GM19468 (cell line): ENCODE results near the gene PYY.
"Not testable (repeated sequence)": the region's sequence is repeated elsewhere in the genome, so short reads cannot be mapped to it uniquely, and the experiment has no call there.

Source experiments
- ATAC-seq: cut with Tn5 transposase; IDR thresholded peaks from one replicate; pipeline ENCODE4 v1.9.1; 2021; ENCODE audit warnings: mild to moderate bottlenecking, moderate library complexity, moderate number of reproducible peaks; ENCODE audit not compliant: unreplicated experiment; ENCODE audit errors: extremely low read depth

Gene PYY

DNA sequence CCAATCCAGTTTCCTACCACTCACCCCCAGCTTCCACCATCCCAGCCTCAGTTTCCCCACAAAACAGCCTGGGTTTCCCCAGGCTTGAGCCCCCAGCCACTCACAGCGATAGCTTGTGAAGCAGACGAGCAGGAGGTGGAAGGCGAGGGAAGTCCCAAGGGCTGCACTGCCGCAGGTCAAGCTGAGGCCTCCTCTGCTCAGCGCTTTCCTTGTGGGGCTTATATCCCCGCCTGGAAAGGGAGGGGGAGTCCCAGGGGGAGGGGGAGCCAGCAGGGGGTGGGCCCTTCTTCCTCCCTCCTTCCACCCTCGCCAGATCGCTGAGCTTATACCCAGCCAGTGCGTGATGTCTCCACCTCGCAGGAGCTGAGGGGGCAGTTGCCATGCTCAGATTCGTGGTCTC is at the start of gene PYY:
TSS of gene PYY (minus strand) at position 195 of the 400 bp plus-strand sequence. CDS start 457 bp downstream, outside the sequence.
- no peak for ATAC-seq

DNA sequence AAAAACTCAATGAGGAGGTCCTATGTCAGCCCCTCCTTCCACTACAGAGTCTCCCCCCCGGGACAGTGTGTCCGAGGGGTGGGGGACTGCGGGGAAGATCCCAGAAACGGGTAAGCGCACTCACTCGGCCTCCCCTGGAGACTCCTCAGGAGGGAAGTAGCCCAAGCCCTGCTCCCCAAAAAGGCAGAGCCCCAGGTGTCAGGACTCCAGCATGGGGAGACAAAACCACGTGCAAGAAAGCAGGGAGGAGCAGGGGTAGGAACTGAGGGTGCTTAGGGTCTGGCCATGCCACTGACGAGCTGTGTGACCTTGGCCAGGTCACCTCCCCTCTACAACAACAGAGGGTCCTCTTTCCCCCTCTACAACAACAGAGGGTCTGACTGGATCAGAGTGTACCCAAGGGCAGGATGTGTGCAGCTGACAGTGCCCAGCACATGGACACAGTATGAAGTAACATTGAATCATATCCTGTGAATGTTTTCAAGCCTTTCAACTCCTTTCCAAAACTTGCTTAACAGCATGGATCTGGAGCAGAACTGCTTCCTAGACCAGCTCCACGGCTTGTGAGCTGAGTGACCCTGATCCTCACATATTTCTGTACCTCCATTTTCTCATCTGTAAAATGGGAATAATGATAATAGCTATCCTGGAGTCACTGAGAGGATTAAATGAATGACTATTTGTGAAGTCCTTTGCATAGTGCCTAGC is 48.6 kb upstream of the PYY start:
- ATAC-seq: no peak

DNA sequence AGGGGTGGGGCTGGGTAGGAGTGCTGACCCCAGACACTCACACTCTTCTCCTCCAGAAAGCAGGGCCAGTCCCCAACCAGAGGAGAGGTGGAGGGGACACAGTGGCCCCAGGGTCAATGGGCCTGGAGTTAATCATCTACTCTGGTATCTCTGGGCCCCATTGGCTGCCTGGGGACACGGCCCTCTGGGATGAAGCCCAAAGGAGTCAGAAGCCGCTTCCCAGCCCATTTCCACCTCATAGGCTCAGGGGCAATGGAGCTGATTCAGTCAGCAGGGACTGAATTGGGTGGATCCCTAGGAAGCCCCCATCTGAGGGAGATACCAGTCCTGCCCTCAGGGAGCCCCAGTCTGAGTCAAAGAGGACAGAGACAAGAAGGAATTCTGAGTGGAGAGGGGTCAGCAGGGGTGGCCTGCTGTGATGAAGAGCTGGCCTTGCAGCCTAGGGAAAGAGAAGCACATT is 47.8 kb upstream of the PYY start:
- no peak for ATAC-seq

DNA sequence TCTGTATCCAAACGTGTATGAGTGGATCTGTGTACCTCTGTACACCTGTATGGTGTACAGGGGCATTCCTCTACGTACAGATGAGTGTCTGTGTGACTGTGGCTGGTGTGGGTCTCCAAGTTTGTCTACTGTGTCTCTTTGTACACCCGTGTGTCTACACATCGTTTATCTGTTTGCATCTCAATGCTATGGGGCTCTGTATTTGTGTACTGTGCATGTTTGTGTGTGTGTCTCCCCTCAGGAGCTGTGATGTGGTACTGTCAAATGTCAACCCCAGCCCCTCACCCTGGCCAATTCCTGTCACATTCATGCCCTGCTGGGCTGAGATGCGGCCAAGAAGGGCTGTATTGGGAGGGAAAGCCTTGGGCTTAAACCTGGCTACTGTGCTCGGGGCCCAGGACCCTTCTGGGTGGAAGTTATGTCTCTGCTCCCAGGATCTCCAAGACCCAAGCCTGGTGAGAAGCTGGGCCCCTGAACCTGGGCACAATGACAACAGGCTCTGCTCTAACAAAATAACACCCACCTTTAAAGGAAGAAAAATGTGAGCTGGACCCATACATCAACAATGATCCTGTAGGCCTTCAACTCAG is 47.2 kb upstream of the PYY start:
- ATAC-seq: no peak

DNA sequence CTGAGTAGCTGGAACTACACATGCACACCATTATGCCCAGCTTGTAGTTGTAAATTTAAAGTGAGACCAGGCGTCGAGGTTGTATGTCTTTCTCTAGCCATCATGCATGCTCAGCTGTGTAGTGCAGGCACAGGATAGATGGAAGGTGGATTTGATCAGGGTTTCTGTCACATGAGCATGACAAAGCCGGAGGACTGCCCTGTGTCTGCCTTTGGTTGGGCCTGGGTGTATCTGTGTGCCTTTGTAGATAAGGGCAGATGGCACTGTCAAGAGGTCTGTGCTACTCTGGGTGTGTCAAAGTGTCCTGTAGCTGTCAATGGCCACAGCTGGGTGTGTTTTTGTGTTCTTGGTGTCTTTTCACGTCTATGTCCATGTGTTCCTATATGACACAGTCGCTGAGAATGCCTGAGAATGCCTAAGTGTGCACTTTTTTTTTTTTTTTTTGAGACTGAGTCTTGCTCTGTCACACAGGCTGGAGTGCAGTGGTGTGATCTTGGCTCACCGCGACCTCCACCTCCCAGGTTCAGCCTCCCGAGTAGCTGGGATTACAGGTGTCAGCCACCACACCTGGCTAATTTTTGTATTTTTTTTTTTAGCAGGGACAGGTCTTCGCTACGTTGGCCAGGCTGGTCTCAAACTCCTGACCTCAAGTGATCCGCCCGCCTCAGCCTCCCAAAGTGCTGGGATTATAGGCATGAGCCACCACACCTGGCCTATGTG is 46.6 kb upstream of the PYY start:
- no peak for ATAC-seq

DNA sequence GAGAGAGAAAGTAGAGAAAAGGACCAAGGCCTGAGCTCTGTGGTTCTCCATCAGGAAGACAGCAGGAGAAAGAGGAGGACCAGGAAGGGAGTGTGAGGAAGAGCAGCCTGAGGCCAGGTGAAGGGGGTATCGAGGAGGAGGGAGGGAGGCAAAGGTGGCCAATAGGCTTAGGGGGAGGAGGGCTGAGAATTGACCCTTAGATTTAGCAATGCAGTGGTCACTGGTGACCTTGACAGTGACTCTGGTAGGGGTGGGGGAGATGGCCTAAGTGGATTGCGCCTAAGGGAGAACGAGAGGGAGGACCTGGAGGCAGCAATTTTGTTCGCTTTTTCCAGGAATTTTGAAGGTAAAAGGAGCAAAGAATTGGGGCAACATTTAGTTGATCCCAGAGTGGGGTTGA is 45.3 kb upstream of the PYY start:
- ATAC-seq: no peak

DNA sequence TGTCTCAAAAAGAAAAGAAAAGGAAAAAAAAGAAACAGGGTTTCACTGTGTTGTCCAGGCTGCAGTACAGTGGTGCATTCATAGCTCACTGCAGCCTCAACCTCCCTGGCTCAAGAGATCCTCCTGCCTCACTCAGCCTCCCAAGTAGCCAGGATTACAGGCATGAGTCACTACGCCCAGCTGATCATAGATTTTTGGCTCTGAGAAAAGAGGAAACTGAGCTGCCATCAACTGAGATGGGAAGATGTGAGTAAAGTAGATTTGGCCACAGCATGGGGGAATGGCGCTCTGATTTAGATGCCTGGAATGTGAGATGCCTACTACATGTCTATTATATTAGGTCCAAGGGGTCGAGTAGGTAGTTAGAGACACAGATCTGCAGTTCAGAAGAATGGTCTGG is 44.8 kb upstream of the PYY start:
- no peak for ATAC-seq

DNA sequence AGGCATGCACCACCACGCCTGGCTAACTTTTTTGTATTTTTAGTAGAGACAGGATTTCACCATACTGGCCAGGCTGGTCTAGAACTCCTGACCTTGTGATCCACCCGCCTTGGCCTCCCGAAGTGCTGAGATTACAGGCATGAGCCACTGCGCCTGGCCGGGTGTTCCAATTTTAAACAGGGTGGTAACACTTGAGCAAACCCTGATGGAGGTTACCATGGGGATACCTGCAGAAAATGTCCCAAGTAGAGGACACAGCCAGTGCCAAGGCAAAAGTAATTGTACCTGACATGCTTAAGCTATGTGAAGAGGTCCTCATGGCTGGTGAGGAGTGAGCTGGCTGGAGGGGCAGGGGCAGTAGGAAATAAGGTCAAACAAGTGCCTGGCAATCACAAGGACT is 43.4 kb upstream of the PYY start:
- not testable (repeated sequence) for ATAC-seq

DNA sequence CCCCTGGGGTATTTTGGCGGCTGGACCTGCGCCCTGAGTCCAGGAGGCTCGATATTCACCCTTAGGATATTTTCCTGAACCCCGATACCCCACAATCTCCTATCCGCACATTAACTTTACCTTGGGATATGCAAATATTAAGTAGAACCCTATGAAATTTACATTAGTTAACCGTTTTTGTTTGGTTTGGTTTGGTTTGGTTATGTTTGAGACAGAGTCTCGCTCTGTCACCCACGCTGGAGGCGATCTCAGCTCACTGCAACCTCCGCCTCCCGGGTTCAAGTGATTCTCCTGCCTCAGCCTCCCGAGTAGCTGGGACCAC is 41.4 kb upstream of the PYY start:
- no peak for ATAC-seq

DNA sequence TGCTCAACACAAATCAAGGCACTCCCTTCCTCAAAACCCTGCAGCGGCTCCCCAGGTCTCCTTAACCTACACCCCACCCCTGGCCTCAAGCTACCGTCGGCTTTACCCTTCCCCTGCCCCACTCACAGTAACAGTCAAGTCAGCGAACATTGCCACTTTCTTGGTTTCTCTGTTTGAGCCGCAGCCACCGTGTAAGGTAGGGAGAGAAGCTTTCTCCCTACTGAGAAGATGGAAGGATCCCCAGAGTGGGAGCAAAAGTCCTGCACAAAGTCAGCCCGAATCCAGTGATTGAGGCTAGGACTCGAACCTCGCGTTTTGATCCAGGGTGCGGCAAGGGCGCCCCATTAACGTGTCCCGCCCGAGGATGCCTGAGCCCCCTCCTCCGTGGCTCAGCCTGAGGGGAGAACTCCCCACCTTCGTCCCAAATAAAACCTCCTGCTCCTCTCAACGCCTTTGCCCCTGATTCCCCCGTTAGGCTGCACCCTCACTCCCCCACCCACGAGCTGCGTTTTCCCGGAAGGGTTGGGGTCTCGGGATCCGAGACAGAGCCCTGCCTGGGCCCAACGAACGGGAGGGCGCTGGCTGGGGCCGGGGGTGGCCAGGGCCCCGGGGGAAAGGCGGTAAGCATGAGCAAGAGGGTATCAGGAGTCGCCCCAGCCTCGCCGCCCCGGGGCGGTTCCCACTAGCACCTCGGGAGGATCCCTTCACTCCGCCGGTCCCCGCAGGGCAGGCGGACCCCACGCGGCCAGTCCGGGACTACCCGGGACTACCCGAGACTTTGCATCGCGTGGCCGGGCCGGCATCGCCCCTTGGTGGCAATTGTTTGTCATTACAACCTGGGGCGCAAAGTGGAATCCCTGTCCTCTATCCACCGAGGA is 40.8 kb upstream of the PYY start:
- no peak for ATAC-seq

DNA sequence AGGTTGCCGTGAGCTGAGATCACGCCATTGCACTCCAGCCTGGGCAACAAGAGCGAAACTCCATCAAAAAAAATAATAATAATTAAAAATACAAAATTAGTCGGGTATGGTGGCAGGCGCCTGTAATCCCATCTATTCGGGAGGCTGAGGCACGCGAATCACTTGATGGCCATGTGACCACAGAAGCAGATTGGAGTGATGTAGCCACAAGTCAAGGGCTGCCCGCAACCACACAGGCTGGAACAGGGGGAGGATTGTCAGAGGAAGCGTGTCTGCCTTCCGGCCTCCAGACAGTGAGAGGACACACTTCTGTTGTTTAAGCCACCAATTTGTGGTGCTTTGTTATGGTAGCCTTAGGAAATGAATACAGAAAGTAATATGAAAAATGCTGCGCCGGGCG is 38.9 kb upstream of the PYY start:
- ATAC-seq: no peak

DNA sequence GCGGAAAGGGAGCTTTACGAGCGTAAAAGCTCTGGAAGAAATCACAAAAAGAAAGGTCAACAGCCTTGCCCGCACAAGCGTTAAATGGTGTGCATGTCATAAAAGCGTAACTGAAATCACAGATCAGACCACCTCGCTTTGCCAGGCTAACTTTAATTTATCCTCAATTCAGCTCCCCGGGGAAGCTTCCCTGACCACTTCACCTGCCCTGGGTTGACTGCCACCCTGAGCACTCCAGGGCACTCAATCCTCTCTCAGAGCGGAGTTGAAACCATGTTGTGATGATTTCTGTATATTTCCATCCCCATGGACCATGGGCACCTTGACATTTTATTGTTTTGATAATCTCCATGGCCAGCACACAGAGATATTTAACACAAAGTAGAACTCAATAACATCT is 34.6 kb upstream of the PYY start:
- ATAC-seq: no peak

DNA sequence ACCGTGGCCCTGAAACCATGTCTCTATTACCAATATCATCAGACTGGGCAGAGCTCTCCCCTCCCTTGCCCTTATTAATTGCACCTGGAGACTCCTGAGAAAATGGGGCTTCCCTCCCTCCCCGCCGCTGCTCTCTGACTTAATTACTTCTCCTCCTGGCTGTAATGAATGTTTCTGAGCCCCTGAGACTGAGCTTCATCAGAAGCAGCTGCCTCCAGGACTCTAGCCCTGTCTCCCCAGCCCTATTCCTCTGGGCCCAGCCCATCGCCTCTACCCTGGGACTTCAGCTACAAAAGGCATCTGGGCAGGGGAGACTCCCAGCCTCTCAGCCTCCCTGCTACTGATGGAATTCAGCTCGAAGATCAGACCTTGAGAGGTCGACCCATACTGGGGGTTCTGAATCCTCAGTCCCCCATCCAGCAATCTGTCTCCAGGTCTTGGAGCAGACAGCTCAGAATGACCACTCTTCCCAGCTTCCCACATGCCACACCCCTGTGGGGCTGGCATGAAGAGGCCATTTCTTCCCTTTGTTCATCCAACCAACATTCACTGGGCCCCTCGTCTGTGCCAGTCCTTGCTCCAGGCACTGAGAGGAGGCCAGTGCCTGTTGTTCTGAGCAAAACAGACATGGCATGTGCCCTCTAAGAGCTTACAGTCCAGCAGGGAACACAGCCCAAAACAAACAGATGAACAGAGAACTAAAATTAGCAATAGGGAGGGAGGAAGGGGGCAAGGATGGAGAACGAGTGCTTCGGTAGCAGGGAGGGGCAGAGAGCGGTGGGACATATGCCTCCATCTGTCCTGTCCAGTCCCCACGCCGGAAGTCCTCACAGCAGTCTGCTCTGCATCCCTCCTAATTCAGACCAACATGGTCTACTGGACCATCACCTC is 33.6 kb upstream of the PYY start:
- no peak for ATAC-seq

DNA sequence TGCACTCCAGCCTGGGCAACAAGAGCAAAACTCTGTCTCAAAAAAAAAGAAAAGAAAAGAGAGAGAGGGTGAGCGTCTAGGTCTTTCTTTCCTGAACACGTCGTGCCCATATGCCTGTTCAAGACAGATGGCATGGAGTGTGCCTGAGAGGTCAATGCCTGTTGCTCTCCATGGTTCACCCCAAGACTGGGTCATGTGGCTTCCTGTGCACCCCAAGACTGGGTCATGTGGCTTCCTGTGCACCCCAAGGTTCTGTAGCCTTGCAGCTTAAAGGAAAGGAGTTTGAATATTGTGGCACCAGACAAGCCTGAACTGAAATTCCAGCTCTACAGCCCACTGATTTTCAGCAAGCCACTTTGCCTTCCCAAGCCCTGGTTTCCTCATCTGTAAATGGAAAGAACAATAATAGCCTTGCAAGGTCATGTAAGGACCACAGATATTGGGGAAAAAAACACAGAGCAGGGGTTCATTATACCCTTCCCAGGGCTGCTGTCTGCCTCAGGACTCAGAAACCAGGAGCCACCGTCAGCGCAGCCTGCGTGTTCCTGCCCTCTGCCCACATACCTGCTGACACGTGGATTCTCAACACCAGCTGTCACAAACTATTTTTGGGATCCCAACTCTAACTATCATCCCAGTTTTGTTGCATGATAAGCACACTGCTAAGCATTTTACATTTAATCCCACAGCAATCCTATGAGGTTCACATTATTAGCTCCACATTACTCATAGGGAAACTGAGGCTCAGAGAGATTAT is 32.7 kb upstream of the PYY start:
- ATAC-seq: no peak

DNA sequence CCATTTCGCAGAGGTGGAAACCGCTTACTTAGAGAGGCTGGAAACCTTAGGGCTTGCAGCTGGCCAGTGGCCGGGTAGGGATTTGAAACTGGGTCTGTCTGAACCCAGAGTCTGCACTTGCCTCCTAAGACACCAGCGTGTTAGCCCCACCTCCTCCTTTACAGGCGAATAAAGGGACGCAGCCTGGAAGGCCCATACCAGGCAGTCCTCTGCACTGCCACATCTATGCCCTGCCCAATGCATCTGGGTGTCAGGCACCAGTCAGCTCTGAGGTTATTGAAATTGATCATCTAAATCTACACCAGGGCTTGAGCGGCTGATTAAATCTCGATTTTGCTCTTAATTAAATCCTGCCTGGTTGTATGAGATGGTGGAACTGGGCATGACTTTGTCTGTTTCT is 30.8 kb upstream of the PYY start:
- no peak for ATAC-seq

DNA sequence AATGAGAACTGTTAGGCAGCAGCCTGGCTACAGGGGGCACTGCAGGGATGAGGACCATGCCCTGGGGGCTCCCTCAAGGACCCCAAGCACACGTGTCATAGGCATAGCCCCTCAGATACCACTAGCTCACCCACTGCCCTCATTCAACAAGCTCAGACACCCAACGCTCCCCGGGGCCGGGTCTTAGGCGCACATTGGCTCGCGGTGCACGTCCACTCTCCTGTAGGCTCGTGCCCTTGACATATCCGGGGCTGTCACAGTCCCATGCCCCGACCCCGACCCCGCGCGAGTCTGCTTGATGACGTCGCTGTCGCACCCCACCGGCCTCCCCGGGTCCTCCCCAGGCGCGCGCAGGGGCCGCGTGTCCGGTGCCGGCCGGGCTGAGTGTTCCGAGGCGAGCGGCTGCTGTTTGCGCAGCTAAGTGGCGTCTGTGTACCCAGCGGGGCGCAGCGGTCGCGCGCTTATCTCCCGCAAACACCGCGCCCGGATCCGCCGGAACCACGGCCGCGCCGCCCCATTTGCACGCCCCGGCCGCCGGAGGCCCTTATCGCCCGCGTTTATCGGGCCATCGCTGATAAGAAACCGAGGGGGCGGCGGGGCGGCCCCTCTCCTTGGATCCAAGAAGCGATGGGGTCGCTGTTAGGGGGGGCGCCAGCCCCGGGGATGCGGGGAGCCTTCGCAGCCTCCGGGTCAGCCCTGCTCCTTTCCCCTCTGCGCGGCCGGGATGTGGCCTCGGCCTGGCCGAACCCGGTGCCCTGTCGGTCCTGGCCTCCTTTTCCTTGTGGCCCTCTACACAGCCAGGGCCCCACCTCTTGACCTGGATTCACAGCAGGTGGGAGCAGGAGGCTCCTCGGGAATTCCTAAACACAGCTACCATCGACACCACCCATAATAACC is 30.0 kb upstream of the PYY start:
- ATAC-seq: no peak

DNA sequence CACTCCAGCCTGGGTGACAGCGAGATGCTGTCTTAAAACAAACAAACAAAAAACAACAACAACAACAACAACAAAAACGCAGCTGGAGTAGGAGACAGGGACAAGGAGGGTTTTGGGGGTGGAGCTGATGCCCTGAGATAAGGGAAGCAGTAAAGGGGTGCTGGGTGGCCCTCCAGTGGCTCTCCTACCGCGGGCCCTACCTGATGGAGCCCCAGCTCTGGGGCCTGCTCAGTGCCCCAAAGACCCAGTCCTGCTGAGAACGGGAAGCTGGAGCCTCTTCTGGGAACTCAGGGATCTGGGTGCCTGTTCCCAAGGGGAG is 29.4 kb upstream of the PYY start:
- ATAC-seq: no peak

DNA sequence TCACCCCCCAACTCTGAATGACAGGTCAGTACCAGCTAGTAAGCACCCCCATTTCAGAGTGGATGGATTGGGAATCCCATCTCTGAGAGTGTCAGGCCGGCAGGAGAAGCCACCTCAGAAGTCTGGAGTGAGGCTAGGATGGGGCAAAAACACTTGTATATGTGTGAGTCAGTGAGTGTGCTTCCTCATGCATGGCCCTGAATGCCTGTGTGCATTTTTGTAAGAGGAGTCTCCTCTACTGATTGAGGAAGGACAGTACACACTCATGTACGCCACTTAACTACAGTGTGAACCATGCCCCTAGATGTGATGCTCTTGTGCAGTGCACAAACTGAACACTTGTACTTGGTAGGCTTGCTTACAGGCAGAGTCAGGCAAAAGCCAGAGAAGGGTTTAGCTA is 28.4 kb upstream of the PYY start:
- ATAC-seq: no peak
